H1 (cell line): ENCODE measurements around the gene SMIM31. TPM values are rescaled to one million over a fixed set of nuclear protein-coding genes. Genes with fewer than 3 reads are reported as not detected.

Experiments used
- BRCA1 ChIP-seq: IDR thresholded peaks from 2 replicates; pipeline ENCODE4 v1.6.1; 2012; ENCODE audit warnings: low read depth, low read length, improper control_type of control experiment
- CHD2 ChIP-seq: IDR thresholded peaks from 2 replicates; pipeline ENCODE4 v1.6.1; 2012; ENCODE audit warnings: low read length, improper control_type of control experiment
- POLR2AphosphoS5 ChIP-seq: IDR thresholded peaks from 2 replicates; pipeline ENCODE4 v1.6.1; 2011; ENCODE audit warnings: low read depth, low read length
- RAD21 ChIP-seq, 2 experiments: IDR thresholded peaks in 1 of 2; conservative IDR thresholded peaks in 1 of 2; 2 replicates each; pipeline ENCODE4 v1.6.1; 2011; ENCODE audit warnings: low read depth in 2 of 2, low read length in 2 of 2, improper control_type of control experiment in 1 of 2, inconsistent platforms in 1 of 2, mild to moderate bottlenecking in 1 of 2, moderate library complexity in 1 of 2
- RXRA ChIP-seq: IDR thresholded peaks from 2 replicates; pipeline ENCODE4 v1.6.1; 2011; ENCODE audit warnings: low read depth, mild to moderate bottlenecking, low read length, moderate library complexity; ENCODE audit not compliant: insufficient read depth
- polyA plus RNA-seq, 7 experiments: library from polyadenylated mRNA; depleted of rRNA in 3 of 7; stranded (reverse) in 5 of 7; unstranded in 2 of 7; fragments of >200 nt in 5 of 7; fragments of 200-250 nt in 2 of 7; gene quantifications; 1 replicate in 5 of 7; 2 replicates in 1 of 7; 4 replicates in 1 of 7; pipeline versions ENCODE4 v1.2.1 to v1.2.3, GENCODE V29; 2011 to 2013; ENCODE audit warnings: missing spikeins in 2 of 7, mixed read lengths in 2 of 7
- total RNA-seq: library from RNA; stranded (reverse); fragmentation: NEBNext Ultra II Directional; extraction: Animal tissue kit (Norgen Biotek cat#: 25700); gene quantifications from 2 replicates; pipeline ENCODE4 v1.2.1, GENCODE V29; 2021
- TF ChIP-seq, protein P1 (sequence below): IDR thresholded peaks from 2 replicates; pipeline ENCODE4 v1.6.1; 2012; ENCODE audit warnings: low read length, inconsistent platforms

SMIM31 gene
- total and polyA plus RNA-seq, 2 of the 8 experiments (the other 6 are each of a cell fraction or from before 2014, with no cell fraction given) = not detected

GRCh38 chr4:164756686-164757085, 2.8 kb downstream of the SMIM31 start (continued):
- TF ChIP-seq RXRA (no peak), CHD2 (no peak), POLR2AphosphoS5 (no peak), BRCA1 (no peak), RAD21 (IDR thresholded peaks at IDR 0.05 in 1 of 2, conservative IDR thresholded peaks at IDR 0.05 in 1 of 2; ENCODE audit: low read depth in 2 of 2, low read length in 2 of 2) (no peak)
- TF ChIP-seq, protein P1, sequence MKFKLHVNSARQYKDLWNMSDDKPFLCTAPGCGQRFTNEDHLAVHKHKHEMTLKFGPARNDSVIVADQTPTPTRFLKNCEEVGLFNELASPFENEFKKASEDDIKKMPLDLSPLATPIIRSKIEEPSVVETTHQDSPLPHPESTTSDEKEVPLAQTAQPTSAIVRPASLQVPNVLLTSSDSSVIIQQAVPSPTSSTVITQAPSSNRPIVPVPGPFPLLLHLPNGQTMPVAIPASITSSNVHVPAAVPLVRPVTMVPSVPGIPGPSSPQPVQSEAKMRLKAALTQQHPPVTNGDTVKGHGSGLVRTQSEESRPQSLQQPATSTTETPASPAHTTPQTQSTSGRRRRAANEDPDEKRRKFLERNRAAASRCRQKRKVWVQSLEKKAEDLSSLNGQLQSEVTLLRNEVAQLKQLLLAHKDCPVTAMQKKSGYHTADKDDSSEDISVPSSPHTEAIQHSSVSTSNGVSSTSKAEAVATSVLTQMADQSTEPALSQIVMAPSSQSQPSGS = no peak
